SIG-M5 treated with dmso at 0.1 percent for 504 hours (cell line): ENCODE data around the gene C22orf39.
"Not testable (repeated sequence)": the region's sequence is repeated elsewhere in the genome, so short reads cannot be mapped to it uniquely, and the experiment has no call there.

Experiments
- DNase-seq: peaks from one replicate; lab custom pipeline; 2025; ENCODE audit not compliant: unreplicated experiment; lab: John Stamatoyannopoulos, UW

C22orf39 gene

GRCh38 chr22:19455033-19455432 is 7.5 kb upstream of the C22orf39 start:
- DNase-seq, result no peak

- no peak for DNase-seq
These were observed 6.6 kb upstream of the C22orf39 start for GRCh38 chr22:19454156-19454555.

- no peak for DNase-seq
These were observed 6.2 kb upstream of the C22orf39 start for GRCh38 chr22:19453718-19454117.

GRCh38 chr22:19451570-19451969 is 4.1 kb upstream of the C22orf39 start:
- no peak for DNase-seq

- no peak for DNase-seq
These were observed 3.1 kb upstream of the C22orf39 start for GRCh38 chr22:19450363-19451175.

GRCh38 chr22:19449422-19449767 is 1.9 kb upstream of the C22orf39 start:
- no peak for DNase-seq

- DNase-seq, result no peak
These were observed 1.4 kb upstream of the C22orf39 start for GRCh38 chr22:19448739-19449421.

GRCh38 chr22:19448076-19448607 is 631 bp upstream of the C22orf39 start:
- DNase-seq, result no peak

GRCh38 chr22:19446603-19447329 is 745 bp downstream of the C22orf39 start:
- no peak for DNase-seq

- not testable (repeated sequence) for DNase-seq
These were observed 2.1 kb downstream of the C22orf39 start for GRCh38 chr22:19445279-19445982.

GRCh38 chr22:19443544-19444211 is 3.8 kb downstream of the C22orf39 start:
- DNase-seq, result no peak

- DNase-seq, result no peak
These were observed 5.3 kb downstream of the C22orf39 start for GRCh38 chr22:19442166-19442565.

- no peak for DNase-seq
These were observed 6.9 kb downstream of the C22orf39 start for GRCh38 chr22:19440411-19441195.

GRCh38 chr22:19438298-19438697 is 9.2 kb downstream of the C22orf39 start:
- no peak for DNase-seq

- not testable (repeated sequence) for DNase-seq
These were observed 10.9 kb downstream of the C22orf39 start for GRCh38 chr22:19436444-19437161.

- DNase-seq, result no peak
These were observed 12.5 kb downstream of the C22orf39 start for GRCh38 chr22:19434829-19435580.

GRCh38 chr22:19434401-19434800 is 13.1 kb downstream of the C22orf39 start:
- no peak for DNase-seq

- DNase-seq, result peak; percentile 85
These were observed 15.2 kb downstream of the C22orf39 start, which contains the start of gene MRPL40 for GRCh38 chr22:19432133-19432851. Gene MRPL40 (plus strand): TSS chr22:19432545. CDS start chr22:19432555, 10 bp downstream.
